Activated naive CD8-positive, alpha-beta T cell treated with anti-CD3 and anti-CD28 coated beads, Interleukin-2, amount 50 U/mL, for 16 hours (primary cell): ENCODE data around the gene ART4.

Source experiments
- DNase-seq: peaks from one replicate; pipeline ENCODE4 v3.0.0-alpha.2; 2020; ENCODE audit warnings: low read depth, low spot score

ART4 gene

DNA sequence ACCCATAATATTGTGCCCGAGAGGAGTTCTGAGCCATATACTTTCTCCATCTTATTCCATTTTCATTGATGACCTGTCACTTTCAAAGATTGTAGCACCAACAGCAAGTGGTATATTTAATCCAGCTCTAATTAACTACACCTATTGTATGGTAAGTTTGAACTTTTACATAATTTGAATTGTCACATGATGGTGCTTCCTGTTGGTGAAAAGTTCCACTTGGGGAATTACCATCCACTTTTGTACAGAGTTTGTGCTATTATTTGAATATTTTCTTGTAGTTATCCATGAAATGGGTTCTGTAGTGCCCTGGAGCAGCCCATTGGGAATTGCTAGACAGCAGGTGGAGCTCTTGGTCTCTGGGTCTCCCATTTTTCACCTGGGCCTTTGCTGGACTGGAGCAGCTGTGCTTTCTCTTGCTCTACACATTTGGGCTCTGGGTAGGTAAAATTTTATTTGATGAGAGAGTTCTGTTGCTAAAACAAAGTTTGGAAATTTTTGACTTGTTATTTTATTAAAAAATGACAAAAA lies 32.3 kb downstream of the ART4 start:
- no peak for DNase-seq

DNA sequence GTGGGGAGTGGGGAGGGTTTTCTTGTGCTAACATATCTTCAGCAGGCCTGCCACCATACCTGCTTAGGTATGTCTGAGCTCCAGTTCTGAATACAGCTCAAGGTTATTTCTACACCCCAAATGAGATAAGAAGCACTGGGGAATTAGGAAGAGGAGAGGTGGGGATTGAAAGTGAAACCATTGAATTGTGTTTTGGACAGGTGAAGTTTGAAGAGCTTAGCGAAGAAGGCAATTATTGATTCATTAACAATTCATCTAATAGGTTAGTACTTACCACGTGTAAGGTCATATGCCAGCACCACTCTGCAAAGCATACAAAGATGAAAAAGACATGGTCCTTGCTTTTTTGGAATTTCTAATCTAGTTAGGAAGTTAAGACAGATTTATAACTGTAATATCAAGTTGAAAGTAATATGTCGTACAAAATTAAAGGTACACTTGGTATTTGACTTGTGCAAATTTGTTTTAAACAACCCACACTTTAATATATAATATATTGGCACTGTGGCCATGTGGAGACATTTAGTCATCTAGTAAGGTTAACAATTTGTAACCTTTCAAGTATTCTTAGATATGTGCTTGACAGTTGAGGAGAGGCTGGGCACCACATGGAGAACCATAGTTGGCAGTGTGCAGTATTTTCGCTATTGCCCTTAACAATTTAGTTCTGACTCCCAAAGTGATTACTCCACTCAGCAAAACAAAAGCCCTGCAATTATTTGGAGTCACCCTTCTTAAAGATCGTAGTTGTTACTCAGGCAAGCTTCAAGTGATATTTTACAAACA lies 33.0 kb downstream of the ART4 start:
- DNase-seq = no peak

DNA sequence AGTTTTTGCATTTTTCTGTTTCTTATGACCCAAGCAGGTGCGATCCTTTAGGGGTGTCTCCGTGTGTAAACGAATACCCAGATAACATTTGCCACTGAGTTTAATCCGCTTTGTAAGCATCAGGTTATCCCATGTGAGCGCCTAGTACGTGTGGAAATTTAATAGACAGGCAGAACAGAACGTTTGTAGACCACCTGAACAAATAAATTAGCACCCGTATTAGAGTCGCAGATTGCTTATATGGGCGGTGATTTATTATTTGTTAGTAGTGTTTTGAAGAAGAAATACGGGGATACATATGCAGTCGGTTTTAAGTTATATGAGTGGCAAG lies 39.5 kb downstream of the ART4 start:
- DNase-seq = no peak

DNA sequence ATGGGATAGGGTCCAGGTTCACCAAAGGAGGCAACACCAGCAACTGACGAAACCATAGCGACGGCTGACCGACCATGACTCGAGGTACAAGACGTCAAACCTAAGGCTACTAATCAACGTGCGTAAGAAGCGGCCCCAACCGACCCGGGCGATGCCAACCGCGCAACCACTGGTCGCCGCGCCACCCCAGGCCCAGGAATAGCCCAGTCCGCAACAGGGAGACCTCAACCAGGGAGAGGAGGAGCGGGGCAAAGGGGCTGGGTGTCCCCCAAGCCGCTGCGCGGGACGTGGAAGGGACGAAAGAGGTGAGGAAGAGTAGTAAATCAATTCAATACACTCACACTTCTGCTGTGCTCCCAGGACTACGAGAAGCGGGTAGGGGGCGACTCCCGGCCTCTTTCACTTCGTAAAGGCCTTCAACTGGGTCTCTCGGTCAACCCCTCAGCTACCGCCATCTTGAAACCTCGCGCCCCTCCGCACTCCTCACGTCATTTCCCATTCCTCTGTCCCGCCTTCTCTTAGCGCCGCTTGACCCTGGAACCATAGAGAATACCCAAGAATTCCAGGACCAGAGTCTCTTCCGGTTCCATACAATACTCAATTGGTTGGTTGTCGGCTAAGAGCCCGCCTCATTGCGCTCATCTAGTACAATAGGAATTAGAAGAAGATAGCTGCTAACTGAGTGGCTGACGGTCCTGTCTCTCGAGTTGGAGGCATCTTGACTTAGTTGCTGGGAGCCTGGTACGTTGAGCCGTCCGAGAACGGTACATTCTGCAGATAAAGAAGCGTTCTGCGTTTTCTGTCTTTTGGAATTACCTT lies 40.1 kb downstream of the ART4 start, which contains the start of the genes C12orf60 and WBP11:
TSS of gene C12orf60 (plus strand) at position 660 of the 819 bp plus-strand sequence. CDS start 19,266 bp downstream, outside the sequence.
TSS of gene WBP11 (minus strand) at position 468 of the 819 bp plus-strand sequence. CDS start 2,095 bp downstream, outside the sequence.
- DNase-seq = peak; percentile 63

DNA sequence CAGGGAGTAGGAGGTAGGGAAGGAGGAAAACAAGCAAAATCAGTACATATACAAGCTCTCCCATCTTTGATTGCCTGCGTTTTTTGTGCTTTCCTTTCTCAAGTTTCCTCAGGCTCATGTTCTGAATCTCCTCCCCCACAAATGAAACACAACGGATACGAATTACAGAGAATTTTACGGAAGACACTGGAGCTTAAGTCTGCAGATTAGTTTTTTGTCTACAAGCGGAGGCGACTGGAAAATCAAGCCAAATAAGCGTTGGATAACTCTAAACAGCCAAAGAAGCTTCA lies 40.7 kb downstream of the ART4 start:
- DNase-seq = no peak

DNA sequence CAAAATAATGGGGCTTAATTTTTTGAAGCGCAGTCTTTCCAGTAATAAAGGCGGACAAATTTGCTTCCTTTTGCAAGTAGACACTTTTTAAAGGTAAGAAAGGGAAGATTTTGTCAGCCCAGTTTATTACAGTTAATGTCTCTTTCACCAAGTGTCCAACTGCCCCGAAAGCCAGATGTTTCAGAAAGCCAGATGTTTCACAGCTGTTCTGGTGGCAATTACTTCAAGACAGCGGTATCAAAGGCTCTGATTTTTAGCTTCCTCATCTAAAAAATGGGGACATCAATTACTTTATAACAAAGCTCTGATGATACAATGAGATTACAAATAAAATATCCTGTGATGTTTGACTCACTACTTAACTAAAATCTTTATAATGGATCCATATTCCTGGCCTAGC lies 41.1 kb downstream of the ART4 start:
- DNase-seq = no peak

DNA sequence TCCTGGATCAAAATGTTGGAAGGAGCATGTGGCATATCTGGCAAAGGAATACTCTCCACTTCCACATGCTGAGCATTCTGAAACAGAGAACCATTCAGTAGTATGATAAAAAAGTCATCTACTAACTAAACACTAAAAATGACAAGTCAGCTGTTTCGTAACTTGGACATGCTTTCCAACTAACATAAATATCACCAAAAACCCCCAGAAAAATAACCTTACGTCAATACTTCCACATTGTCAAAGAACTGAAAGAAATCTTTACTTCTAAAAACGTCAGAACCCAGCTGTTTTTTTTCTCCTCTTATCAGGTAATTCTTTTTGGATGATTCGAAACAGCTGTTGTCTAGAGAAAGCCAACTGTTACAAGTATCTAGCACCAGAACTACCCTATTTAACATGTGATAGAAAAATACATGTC lies 48.3 kb downstream of the ART4 start:
- DNase-seq = no peak

DNA sequence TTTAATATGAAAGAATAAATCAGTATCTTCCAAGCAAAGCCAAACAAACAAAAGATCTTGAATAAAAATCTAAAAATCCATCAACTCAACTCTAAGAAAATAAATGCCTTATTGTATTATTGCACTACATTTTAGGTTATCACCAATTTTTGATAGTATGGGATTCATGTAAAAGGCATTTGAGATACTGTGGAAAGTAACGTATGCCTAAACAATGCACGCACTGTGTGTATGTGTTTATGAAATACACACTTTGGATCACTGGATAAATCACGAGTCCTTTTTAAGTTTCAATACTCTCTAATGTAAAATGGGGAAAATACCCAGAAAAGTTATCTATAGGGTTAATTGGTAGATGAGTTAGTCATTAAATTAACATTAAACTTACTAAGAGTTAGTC lies 57.8 kb downstream of the ART4 start:
- no peak for DNase-seq

DNA sequence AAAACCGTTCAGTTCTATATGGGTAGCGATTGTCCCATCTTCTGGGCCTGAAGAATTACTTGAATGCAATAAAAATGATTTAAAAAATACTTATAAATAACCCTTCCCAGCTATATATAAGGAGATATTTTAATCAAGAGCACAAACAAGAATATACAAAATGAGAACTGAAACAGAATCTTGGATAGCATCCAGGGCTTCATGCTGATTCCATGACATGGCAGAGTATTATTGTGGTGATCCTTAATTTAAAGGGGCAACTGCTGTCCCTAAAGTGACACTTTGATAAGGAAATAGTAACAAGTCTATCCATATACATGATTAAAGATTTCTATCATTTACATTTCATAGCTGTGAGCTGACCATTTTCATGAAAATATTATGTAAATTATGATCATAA lies 58.9 kb downstream of the ART4 start:
- no peak for DNase-seq

DNA sequence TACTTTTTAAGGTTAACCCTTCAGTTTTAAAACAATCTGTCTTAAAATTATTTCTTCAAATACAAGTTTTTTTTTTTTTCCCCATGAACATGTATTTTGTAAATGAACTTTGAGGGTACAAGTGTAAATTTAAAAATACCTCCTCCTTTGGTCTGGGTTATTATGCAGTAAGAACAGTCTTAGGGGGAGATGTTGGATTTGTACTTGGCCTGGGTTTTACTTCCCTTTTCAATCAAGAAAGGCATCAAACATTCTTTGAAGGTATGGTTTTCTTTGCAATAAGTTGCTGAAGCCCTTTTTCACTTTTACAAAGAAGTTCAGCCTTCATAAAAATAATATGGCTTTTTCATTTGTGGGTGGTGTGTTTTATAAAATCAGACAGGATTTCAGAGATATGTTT lies 60.6 kb downstream of the ART4 start:
- no peak for DNase-seq

DNA sequence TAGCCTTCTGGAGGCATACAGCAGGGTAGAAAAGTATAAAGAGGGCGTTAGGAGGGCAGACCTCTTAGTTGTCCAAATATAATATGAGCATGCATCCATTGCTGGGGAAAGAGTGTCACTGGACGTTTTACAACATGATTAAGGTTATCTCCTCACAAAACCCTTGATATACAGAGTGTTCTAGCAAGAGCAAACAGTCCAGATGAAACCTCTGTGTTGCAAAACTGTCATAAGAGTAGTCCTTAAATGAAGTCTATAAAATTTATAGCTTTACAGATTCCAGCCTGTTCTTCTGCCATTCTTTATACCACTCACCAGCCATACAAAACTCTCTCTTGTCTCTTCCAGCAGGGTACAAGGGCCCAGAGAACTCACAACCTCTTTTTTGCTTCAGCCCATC lies 61.8 kb downstream of the ART4 start:
- no peak for DNase-seq

DNA sequence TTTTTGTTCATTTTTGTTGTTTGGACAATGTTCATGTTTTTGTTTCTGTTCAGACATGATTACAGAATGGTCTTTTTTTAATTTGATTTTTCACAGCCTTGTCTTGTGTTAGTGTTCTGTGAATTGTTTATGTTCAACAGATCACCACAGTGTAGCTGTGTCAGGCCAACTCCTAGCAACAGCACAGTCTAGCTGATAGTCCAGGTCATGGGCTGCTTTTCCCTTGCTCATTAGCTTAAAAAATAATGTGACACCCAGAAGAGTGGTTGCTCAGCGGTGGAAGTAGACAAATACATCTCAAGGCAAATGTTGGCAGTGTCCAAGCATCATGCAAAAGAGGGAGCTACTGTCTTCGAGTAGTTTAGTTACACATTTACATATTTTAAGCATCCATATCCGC lies 62.5 kb downstream of the ART4 start:
- no peak for DNase-seq

DNA sequence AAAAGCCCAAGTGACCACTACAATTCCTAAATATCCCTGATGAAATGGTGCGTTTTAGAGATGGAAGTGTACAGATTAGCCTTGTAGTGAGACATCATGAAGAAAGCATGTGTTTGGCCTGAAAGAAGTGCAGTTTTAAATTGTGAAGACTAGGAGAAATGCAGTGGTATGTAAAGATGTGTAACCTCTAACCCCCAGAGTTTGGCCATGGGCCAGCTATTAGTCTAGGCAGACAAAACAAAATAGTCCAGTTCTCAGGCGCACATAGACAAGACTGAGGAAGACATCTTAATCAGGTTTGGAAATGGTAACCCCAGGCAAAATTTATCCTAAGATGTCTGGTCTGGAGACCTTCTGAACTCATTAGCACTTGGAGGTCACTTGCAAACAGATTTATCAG lies 63.5 kb downstream of the ART4 start:
- DNase-seq = no peak

DNA sequence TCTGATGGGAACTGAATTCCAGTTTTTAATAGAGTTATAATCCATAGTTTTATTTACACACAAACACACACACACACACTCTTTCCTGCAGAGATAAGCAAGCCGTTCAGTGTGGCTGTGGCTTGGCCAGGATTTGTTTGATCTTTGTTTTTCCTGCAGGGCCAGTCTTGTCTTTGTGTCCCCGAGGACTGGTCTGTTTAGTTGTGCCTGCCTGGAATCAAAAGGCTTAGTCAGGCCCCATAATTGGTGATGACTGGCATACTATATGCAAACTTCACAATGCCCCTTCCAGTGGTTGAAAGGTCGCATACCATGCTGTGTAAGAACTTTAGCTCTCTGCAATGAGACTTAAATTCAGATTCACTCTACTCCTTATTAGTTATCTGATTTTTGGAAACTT lies 66.1 kb downstream of the ART4 start:
- DNase-seq = no peak

DNA sequence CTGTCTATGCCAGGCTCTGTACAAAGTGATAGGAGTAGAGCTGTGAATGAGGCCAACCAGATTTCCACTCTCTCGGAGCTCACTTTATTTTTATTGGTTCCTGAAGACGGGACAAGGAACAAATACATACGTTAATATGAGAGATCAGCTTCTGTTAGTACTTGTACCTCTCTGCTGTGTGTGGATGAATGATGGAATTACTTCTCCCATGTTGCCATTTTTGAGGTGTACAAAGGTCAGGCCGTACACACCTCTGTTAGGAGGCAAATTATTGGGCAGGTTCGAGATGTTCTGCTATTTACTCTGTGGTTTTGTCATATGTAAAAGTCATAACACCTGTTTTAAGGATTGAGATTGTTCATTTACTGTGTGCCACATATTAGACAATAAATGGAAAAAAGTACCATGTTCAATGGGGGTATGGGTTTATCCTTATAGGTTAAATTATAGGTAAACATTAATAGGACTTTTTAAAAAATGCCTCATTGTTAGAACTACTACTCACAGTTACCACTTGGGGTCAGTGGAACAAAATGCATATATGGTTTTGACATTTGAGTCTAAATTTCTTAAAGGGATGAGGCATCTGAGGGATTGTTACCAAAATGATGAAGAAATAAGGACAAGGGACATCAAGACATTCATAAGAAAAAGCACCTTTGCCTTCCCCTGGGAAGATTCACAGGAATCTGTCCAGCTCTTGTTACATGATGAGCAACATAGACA lies 66.9 kb downstream of the ART4 start:
- no peak for DNase-seq

DNA sequence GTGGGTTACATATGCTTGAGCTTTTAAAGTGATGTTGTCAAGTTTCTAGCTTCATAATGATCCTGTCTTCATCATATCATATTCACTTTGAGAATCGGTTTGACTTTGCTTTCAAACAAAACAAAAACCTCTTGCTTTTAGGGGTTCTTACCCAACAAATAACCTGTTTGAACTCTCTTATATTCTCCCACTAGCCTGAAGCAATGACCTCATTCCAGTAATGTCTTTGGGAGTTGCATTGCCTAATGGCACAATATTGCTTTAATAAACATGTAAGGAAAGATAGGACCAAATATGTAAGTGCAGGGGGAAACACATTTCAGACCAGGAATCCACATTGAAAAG lies 67.7 kb downstream of the ART4 start:
- no peak for DNase-seq
